Measurements from ENCODE around the gene NCMAP.

DNA sequence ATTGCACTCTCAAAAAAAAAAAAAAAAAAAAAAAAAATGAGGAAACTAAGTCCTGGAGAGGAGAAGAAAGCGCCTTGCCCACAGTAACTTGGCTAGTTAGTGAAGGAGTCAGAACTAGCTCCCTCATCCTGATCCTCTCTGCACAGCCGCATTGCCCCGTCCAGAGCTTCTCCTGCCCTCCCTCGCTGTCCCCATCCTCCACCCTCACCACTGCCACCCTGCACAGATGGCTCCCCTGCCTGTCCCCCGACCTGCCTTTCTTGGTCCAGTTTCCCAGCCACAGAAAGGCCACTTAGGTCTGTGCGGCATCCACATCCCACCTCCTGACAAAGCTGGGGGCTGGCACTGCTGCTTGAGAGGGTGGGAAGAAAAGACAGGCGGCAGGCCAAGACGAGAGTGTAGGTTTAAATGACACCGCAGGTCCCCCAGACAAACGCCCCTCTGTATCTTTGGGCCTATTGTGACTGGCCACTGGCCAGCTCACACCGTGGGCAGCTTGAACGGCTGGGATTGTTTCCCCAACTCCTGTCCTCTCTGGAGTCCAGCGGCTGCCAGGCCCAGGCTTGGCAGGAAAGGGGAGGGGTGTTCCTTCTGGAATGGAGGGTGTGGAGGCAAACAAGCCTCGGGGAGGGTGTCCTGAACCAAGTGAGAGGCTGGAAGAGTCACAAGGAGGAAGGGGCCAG, 20.2 kb downstream of the NCMAP start:
- TF ChIP-seq POLR2AphosphoS5 (IDR thresholded peaks at IDR 0.05) (no peak), POLR2A (IDR thresholded peaks at IDR 0.05) (no peak), EP300 (IDR thresholded peaks at IDR 0.05) (no peak)
- TF ChIP-seq, protein P1, sequence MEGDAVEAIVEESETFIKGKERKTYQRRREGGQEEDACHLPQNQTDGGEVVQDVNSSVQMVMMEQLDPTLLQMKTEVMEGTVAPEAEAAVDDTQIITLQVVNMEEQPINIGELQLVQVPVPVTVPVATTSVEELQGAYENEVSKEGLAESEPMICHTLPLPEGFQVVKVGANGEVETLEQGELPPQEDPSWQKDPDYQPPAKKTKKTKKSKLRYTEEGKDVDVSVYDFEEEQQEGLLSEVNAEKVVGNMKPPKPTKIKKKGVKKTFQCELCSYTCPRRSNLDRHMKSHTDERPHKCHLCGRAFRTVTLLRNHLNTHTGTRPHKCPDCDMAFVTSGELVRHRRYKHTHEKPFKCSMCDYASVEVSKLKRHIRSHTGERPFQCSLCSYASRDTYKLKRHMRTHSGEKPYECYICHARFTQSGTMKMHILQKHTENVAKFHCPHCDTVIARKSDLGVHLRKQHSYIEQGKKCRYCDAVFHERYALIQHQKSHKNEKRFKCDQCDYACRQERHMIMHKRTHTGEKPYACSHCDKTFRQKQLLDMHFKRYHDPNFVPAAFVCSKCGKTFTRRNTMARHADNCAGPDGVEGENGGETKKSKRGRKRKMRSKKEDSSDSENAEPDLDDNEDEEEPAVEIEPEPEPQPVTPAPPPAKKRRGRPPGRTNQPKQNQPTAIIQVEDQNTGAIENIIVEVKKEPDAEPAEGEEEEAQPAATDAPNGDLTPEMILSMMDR (IDR thresholded peaks at IDR 0.05) = no peak

Data from gastroesophageal sphincter (tissue), 3 donors.